ENCODE measurements around the gene RPRD1B.

- TF ChIP-seq POLR2A (IDR thresholded peaks at IDR 0.05; ENCODE audit: extremely low read depth, insufficient read length) (no peak), CTCF (IDR thresholded peaks at IDR 0.05; ENCODE audit: low read depth, low read length) (no peak)
These were observed 9.1 kb upstream of the RPRD1B start for GRCh38 chr20:38024496-38024895.
